Mucosa of stomach (tissue), 1 donor: Measurements from ENCODE around the gene KLK2.
"Not testable (repeated sequence)": the region's sequence is repeated elsewhere in the genome, so short reads cannot be mapped to it uniquely, and the experiment has no call there.

Experiments used
- H3K27me3 ChIP-seq: one replicate; pipeline ENCODE4 v1.7.0; 2013; ENCODE audit warnings: mild to moderate bottlenecking, low read length; ENCODE audit not compliant: control insufficient read depth, insufficient read depth
- H3K36me3 ChIP-seq: one replicate; pipeline ENCODE4 v1.7.0; 2013; ENCODE audit warnings: low read length; ENCODE audit not compliant: control insufficient read depth, insufficient read depth
- H3K4me1 ChIP-seq: one replicate; pipeline ENCODE4 v1.7.0; 2013; ENCODE audit warnings: mild to moderate bottlenecking, low read length; ENCODE audit not compliant: control insufficient read depth, insufficient read depth
- H3K4me3 ChIP-seq: one replicate; pipeline ENCODE4 v1.7.0; 2013; ENCODE audit warnings: low read length
- H3K9ac ChIP-seq: one replicate; pipeline ENCODE4 v1.7.0; 2013; ENCODE audit warnings: mild to moderate bottlenecking, low read length, moderate library complexity
- H3K9me3 ChIP-seq: one replicate; pipeline ENCODE4 v1.7.0; 2013; ENCODE audit warnings: mild to moderate bottlenecking, low read length, moderate library complexity; ENCODE audit not compliant: control insufficient read depth
- donor health status: Pancreatic carcinoma.

The KLK2 gene

DNA sequence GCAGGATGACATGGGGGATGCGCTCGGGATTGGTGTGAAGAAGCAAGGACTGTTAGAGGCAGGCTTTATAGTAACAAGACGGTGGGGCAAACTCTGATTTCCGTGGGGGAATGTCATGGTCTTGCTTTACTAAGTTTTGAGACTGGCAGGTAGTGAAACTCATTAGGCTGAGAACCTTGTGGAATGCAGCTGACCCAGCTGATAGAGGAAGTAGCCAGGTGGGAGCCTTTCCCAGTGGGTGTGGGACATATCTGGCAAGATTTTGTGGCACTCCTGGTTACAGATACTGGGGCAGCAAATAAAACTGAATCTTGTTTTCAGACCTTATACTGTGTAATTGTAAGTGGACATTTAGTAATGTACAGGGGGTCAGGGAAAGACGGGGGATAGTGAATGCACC lies 7.0 kb downstream of the KLK2 start:
- H3K27me3 ChIP-seq: peaks cover 11% of the 10 kb centered on the region

GRCh38 chr19:50882188-50882587 lies 8.9 kb downstream of the KLK2 start:
- H3K27me3 ChIP-seq: peaks cover 11% of the 10 kb centered on the region
- H3K9ac ChIP-seq: no peak overlapping the region
- no peaks in the 10 kb centered on the region for H3K9me3 ChIP-seq
- H3K36me3 ChIP-seq: no peaks in the 10 kb centered on the region
- no peak overlapping the region for H3K4me3 ChIP-seq
- no peaks in the 10 kb centered on the region for H3K4me1 ChIP-seq

More for the DNA sequence above, 7.0 kb downstream of the KLK2 start:
- Histone ChIP-seq H3K9ac (no peak overlapping the region), H3K4me1 (no peaks in the 10 kb centered on the region), H3K4me3 (no peak overlapping the region), H3K36me3 (no peaks in the 10 kb centered on the region), H3K9me3 (no peaks in the 10 kb centered on the region)

- no peaks in the 10 kb centered on the region for H3K36me3 ChIP-seq
Measured at GRCh38 chr19:50889638-50890037, 16.4 kb downstream of the KLK2 start.

GRCh38 chr19:50890422-50891252 lies 17.4 kb downstream of the KLK2 start:
- Histone ChIP-seq H3K27me3 (no peaks in the 10 kb centered on the region), H3K4me1 (no peaks in the 10 kb centered on the region)

More at GRCh38 chr19:50889638-50890037, 16.4 kb downstream of the KLK2 start:
- H3K4me1 ChIP-seq: no peaks in the 10 kb centered on the region
- H3K9ac ChIP-seq: no peak overlapping the region
- H3K9me3 ChIP-seq: no peaks in the 10 kb centered on the region
- no peak overlapping the region for H3K4me3 ChIP-seq
- no peaks in the 10 kb centered on the region for H3K27me3 ChIP-seq

DNA sequence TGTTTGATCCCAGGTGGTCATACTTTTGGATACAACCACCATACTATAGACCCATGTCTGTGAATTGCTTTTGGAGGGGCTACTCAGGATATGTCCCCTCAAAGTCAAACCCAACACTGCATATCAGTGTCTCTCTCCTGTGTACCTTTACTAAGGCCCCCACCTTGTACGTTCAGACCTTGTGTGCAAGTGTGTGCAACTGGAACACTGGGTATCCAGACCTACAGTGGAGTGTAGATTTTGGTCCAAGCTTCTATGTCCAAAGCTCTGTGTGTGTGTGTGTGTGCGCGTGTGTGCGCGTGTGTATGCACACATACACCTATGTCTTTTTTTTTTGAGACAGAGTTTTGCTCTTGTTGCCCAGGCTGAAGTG lies 18.0 kb downstream of the KLK2 start:
- Histone ChIP-seq H3K36me3 (no peaks in the 10 kb centered on the region), H3K9me3 (no peaks in the 10 kb centered on the region), H3K4me1 (no peaks in the 10 kb centered on the region), H3K9ac (no peak overlapping the region), H3K27me3 (no peaks in the 10 kb centered on the region), H3K4me3 (no peak overlapping the region)

More at GRCh38 chr19:50890422-50891252, 17.4 kb downstream of the KLK2 start:
- Histone ChIP-seq H3K9me3 (no peaks in the 10 kb centered on the region), H3K9ac (no peak overlapping the region), H3K4me3 (no peak overlapping the region), H3K36me3 (no peaks in the 10 kb centered on the region)

DNA sequence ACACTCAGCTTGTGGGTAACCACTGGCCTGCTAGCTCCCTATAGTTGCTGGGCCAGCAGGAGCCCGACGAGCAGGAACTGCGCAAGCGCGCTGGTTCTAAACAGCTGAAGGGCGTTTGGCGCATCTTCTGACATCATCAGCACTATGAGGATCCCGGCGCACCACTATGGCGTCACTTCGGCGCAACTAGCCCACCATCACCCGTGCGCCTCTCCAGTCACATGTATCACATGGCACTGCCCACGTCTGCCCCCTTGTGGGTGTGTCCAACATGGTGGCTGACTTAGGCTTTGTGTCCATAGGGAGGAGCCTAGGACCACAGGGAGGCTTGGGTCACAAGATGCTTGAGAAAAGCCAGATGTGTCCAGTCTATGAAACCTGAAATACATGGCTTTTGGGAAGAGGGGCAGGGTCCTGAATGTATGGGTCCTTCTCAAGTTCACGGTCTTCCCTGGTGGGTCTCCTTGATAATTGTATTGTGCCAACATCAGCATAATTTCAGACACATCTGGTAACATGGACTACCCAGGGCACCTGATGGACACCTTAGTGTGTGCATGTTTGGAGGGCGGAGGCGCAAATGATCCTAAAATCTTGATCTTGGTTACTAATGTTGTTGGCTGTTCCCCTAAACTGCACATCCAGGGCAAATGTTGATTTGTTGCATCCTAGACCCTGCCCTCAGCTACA lies 20.0 kb downstream of the KLK2 start:
- Histone ChIP-seq H3K4me3 (no peak overlapping the region), H3K9me3 (no peaks in the 10 kb centered on the region), H3K27me3 (no peaks in the 10 kb centered on the region)

GRCh38 chr19:50894478-50895356 lies 21.5 kb downstream of the KLK2 start:
- no peak overlapping the region for H3K9ac ChIP-seq
- H3K4me3 ChIP-seq: no peak overlapping the region
- no peaks in the 10 kb centered on the region for H3K27me3 ChIP-seq
- H3K9me3 ChIP-seq: no peaks in the 10 kb centered on the region
- no peaks in the 10 kb centered on the region for H3K36me3 ChIP-seq
- H3K4me1 ChIP-seq: no peaks in the 10 kb centered on the region

More for the DNA sequence above, 20.0 kb downstream of the KLK2 start:
- Histone ChIP-seq H3K4me1 (no peaks in the 10 kb centered on the region), H3K9ac (no peak overlapping the region), H3K36me3 (no peaks in the 10 kb centered on the region)

DNA sequence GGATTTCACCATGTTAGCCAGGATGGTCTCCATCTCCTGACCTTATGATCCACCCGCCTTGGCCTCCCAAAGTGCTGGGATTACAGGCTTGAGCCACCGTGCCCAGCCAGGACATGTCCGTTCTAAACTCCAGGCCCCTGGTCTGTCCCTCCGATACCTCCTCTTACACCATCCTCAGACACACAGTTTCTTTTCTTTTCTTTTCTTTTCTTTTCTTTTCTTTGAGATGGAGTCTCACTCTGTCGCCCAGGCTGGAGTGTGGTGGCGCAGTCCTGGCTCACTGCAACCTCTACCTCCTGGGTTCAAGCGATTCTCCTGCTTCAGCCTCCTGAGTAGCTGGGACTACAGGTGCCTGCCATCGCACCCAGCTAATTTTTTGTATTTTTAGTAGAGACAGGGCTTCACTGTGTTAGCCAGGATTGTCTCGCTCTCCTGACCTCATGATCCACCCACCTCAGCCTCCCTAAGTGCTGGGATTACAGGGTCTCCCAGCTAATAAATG lies 22.9 kb downstream of the KLK2 start:
- not testable (repeated sequence) for H3K27me3 ChIP-seq, H3K4me3 ChIP-seq

DNA sequence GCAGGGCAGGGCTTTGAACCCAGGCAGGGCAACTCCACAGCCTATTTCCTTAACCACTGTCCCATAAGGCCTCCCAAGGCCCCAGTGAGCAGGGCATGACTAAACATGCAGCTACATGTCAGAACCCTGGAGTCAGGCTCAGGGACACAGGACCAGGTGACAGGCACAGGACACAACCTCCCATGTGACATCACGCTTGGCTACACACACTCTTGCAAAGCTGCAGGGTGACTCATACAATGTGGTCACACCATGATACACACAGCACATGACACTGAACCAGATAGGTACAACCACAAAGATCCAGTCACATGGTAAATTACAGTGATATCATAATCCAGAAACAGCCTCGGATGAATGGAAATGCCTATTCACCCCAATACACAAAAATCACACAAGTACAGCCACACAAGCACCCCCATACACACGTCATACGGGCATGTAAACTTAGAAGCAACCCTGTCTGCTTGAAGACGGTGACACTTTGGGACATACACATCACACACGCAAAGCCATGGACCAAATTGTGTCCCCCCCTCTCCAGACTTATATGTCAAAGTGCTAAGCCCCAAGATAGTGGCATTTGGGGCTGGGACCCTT lies 23.5 kb downstream of the KLK2 start:
- H3K4me1 ChIP-seq: no peaks in the 10 kb centered on the region
- no peaks in the 10 kb centered on the region for H3K9me3 ChIP-seq
- H3K27me3 ChIP-seq: no peaks in the 10 kb centered on the region
- H3K4me3 ChIP-seq: no peak overlapping the region
- no peaks in the 10 kb centered on the region for H3K36me3 ChIP-seq
- H3K9ac ChIP-seq: no peak overlapping the region

More for the DNA sequence above, 22.9 kb downstream of the KLK2 start:
- not testable (repeated sequence) for H3K4me1 ChIP-seq, H3K9me3 ChIP-seq, H3K9ac ChIP-seq, H3K36me3 ChIP-seq

- Histone ChIP-seq H3K9me3 (no peaks in the 10 kb centered on the region), H3K4me1 (no peaks in the 10 kb centered on the region), H3K4me3 (no peak overlapping the region), H3K36me3 (no peaks in the 10 kb centered on the region), H3K9ac (no peak overlapping the region), H3K27me3 (no peaks in the 10 kb centered on the region)
Measured at GRCh38 chr19:50897191-50897607, 24.0 kb downstream of the KLK2 start.

- Histone ChIP-seq H3K4me1 (no peaks in the 10 kb centered on the region), H3K27me3 (no peaks in the 10 kb centered on the region), H3K9ac (no peak overlapping the region), H3K9me3 (no peaks in the 10 kb centered on the region), H3K4me3 (no peak overlapping the region), H3K36me3 (no peaks in the 10 kb centered on the region)
Measured at GRCh38 chr19:50897612-50898011, 24.4 kb downstream of the KLK2 start.
